Adipocyte (in vitro differentiated cells): ENCODE measurements around the gene SLCO3A1.
A peak's percentile ranks its signal among the peaks of the same experiment; 100 is the strongest.

ENCODE experiments used
- DNase-seq: peaks from one replicate; pipeline ENCODE4 v3.0.0-alpha.2; 2015; ENCODE audit warnings: low read depth
- H3K27me3 ChIP-seq: replicated peaks from 2 replicates; pipeline ENCODE4 v1.7.0; 2013; ENCODE audit warnings: mild to moderate bottlenecking, low read length, moderate library complexity; ENCODE audit not compliant: control insufficient read depth, insufficient read depth
- H3K36me3 ChIP-seq: 2 replicates; pipeline ENCODE4 v1.7.0; 2013; ENCODE audit warnings: low read length, mild to moderate bottlenecking, moderate library complexity; ENCODE audit not compliant: control insufficient read depth, insufficient read depth, severe bottlenecking
- H3K4me1 ChIP-seq: 2 replicates; pipeline ENCODE4 v1.7.0; 2013; ENCODE audit warnings: mild to moderate bottlenecking, low read length, moderate library complexity; ENCODE audit not compliant: control insufficient read depth, insufficient read depth
- H3K4me3 ChIP-seq: 2 replicates; pipeline ENCODE4 v1.7.0; 2013; ENCODE audit warnings: mild to moderate bottlenecking, low read length, moderate library complexity
- H3K9ac ChIP-seq: 2 replicates; pipeline ENCODE4 v1.7.0; 2013; ENCODE audit warnings: mild to moderate bottlenecking, low read length, moderate library complexity
- H3K9me3 ChIP-seq: 2 replicates; pipeline ENCODE4 v1.7.0; 2013; ENCODE audit warnings: mild to moderate bottlenecking, low read length, moderate library complexity; ENCODE audit not compliant: control insufficient read depth

Gene SLCO3A1

GRCh38 chr15:92028389-92028724 lies 174.8 kb downstream of the SLCO3A1 start:
- peak overlapping the region; percentile 44 for H3K9ac ChIP-seq
- H3K27me3 ChIP-seq = no peaks in the 10 kb centered on the region
- H3K9me3 ChIP-seq = no peaks in the 10 kb centered on the region
- no peaks in the 10 kb centered on the region for H3K36me3 ChIP-seq
- peak overlapping the region; percentile 13 for H3K4me3 ChIP-seq
- peaks cover 43% of the 10 kb centered on the region for H3K4me1 ChIP-seq
- no peak for DNase-seq

DNA sequence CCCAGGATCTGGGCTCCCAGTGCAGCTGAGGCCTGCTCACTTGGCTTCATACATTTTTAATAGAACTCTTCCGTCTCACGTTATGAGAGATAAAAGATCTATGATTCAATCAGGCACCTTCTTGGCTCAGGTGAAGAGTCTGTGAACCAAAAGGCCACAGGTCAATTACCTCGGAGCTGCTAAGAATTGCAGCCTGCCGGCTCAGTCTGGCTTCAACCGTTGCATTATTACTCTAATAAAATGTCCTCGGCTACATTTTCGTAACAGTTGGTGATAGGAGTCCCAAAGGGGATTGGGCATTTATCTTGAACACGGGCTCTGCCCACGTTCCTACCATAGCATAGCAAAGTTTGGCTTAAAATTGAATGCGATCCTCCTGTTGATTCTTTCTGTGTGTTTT lies 176.3 kb downstream of the SLCO3A1 start:
- Histone ChIP-seq H3K4me1 (peaks cover 33% of the 10 kb centered on the region), H3K9me3 (no peaks in the 10 kb centered on the region), H3K4me3 (no peak overlapping the region), H3K9ac (peak overlapping the region; percentile 60), H3K36me3 (no peaks in the 10 kb centered on the region), H3K27me3 (no peaks in the 10 kb centered on the region)
- DNase-seq = no peak

DNA sequence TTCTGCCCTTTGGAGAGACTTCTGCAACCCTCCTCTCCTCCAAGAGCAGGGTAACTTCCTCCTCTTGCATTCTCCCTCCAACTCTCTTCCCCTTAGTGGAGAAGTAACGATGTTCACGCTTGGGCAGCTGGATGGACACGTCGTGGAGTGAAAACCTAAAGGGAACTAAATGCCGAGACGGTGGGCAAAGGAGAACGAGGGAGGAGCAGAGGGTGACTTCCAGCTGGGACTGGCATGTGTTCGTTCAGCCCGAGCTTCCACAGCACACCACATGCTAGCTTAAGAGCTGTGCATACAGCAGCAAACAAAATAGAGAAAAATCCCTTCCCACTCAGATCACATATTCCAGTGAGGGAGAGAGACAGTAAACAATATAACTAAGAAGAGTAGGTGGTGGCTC lies 179.8 kb downstream of the SLCO3A1 start:
- Histone ChIP-seq H3K4me3 (no peak overlapping the region), H3K9me3 (no peaks in the 10 kb centered on the region), H3K36me3 (no peaks in the 10 kb centered on the region), H3K4me1 (peaks cover 28% of the 10 kb centered on the region), H3K9ac (no peak overlapping the region), H3K27me3 (no peaks in the 10 kb centered on the region)
- DNase-seq = peak; percentile 28

GRCh38 chr15:92033723-92034122 lies 180.2 kb downstream of the SLCO3A1 start:
- Histone ChIP-seq H3K9ac (no peak overlapping the region), H3K9me3 (peaks cover 2% of the 10 kb centered on the region), H3K27me3 (no peaks in the 10 kb centered on the region), H3K4me3 (no peak overlapping the region), H3K36me3 (no peaks in the 10 kb centered on the region), H3K4me1 (peaks cover 24% of the 10 kb centered on the region)
- peak; percentile 36 for DNase-seq

- no peaks in the 10 kb centered on the region for H3K36me3 ChIP-seq
- DNase-seq = no peak
- H3K4me1 ChIP-seq = peaks cover 19% of the 10 kb centered on the region
- H3K27me3 ChIP-seq = no peaks in the 10 kb centered on the region
- H3K9ac ChIP-seq = no peak overlapping the region
- no peak overlapping the region for H3K4me3 ChIP-seq
- peaks cover 3% of the 10 kb centered on the region for H3K9me3 ChIP-seq
Measured at GRCh38 chr15:92034227-92034626, 180.7 kb downstream of the SLCO3A1 start.

DNA sequence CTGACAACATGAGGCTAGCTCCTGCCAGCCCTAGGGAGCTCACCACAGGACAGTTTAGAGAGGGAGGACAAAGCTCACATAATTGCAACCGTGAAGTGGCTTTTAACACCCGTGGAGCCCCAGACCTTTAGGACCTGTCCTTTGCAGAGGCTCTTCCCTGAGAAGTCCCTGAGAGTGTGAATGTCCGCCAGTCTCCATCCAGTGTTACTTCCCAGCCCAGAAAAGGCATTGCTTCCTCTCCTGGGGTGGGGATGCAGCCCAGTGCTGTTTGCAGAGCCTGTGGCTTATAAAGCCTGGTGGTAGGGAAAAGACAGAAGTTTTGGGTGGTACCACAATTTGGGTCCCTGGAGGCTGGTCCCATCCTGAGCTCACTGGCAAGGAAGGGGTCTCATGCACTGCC lies 182.0 kb downstream of the SLCO3A1 start:
- no peak for DNase-seq
- Histone ChIP-seq H3K4me3 (no peak overlapping the region), H3K36me3 (no peaks in the 10 kb centered on the region), H3K27me3 (no peaks in the 10 kb centered on the region), H3K4me1 (peaks cover 6% of the 10 kb centered on the region), H3K9me3 (peaks cover 3% of the 10 kb centered on the region), H3K9ac (no peak overlapping the region)

GRCh38 chr15:92035961-92036360 lies 182.5 kb downstream of the SLCO3A1 start:
- Histone ChIP-seq H3K9me3 (peaks cover 3% of the 10 kb centered on the region), H3K4me3 (no peak overlapping the region), H3K36me3 (no peaks in the 10 kb centered on the region), H3K4me1 (peaks cover 5% of the 10 kb centered on the region), H3K9ac (no peak overlapping the region), H3K27me3 (no peaks in the 10 kb centered on the region)
- peak; percentile 75 for DNase-seq

DNA sequence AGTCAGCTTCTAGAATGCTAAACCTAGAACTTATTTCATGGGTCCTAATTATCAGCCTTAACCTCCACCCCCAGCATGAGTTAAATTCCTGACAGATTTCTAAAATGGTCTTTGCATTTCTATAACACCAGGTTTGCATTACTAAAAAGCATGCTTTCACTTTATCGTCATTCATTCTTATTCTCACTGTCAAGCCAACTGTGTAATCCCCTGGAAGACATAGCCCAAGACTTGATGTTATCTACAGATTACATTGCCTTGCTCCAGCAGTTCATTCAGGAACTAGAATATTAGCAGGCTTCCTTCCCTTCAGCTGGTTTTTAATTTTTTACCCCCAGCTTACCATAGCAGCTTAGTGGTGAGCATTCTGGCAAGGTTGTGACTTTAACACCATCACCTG lies 184.0 kb downstream of the SLCO3A1 start:
- DNase-seq = peak; percentile 54
- H3K9me3 ChIP-seq = peaks cover 3% of the 10 kb centered on the region
- no peak overlapping the region for H3K9ac ChIP-seq
- no peaks in the 10 kb centered on the region for H3K27me3 ChIP-seq
- H3K36me3 ChIP-seq = no peaks in the 10 kb centered on the region
- H3K4me1 ChIP-seq = peaks cover 5% of the 10 kb centered on the region
- H3K4me3 ChIP-seq = no peak overlapping the region

- Histone ChIP-seq H3K27me3 (no peaks in the 10 kb centered on the region), H3K9me3 (peaks cover 3% of the 10 kb centered on the region), H3K9ac (no peak overlapping the region), H3K4me1 (no peaks in the 10 kb centered on the region), H3K36me3 (no peaks in the 10 kb centered on the region), H3K4me3 (no peak overlapping the region)
- no peak for DNase-seq
Measured at GRCh38 chr15:92040350-92040749, 186.8 kb downstream of the SLCO3A1 start.

- Histone ChIP-seq H3K9ac (no peak overlapping the region), H3K36me3 (no peaks in the 10 kb centered on the region), H3K9me3 (peaks cover 3% of the 10 kb centered on the region), H3K27me3 (no peaks in the 10 kb centered on the region), H3K4me1 (no peaks in the 10 kb centered on the region), H3K4me3 (no peak overlapping the region)
- DNase-seq = no peak
Measured at GRCh38 chr15:92041371-92041770, 187.9 kb downstream of the SLCO3A1 start.

GRCh38 chr15:92043283-92043682 lies 189.8 kb downstream of the SLCO3A1 start:
- Histone ChIP-seq H3K4me1 (no peaks in the 10 kb centered on the region), H3K4me3 (no peak overlapping the region), H3K27me3 (no peaks in the 10 kb centered on the region), H3K36me3 (no peaks in the 10 kb centered on the region), H3K9me3 (peaks cover 3% of the 10 kb centered on the region), H3K9ac (no peak overlapping the region)
- no peak for DNase-seq

DNA sequence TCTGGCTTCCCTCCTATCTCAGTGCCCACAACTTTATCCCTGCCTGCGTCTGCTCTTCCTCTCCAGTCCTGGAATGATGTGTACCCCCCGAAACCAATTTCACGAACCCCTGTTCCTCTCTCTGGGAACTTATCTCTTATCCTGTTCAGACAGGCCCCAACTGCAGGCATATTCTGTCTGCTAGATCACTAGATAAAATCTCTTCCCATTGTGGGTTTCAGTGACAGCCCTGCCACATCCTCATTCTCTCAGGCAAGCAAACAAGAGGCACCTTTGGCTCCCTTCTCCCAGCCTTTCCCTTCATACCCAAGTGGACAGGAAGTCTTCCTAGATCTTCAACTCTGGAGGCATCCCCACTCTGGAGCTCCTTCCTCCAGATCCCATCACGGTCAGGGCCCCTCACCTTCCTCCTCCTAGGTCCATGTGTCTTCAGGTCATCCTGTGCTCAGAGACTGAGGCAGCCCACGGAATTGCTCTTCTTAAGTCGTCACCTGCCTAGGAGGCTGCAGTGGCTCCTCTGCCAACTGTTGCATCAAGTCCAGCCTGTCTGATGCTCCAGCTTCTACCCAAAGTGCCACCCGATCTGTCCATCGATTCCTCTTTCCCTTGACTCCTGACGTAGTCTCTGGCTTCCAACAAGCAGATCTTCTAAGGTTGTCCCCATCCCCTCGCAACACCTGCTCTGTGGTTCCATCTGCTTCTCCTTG lies 190.8 kb downstream of the SLCO3A1 start:
- H3K4me1 ChIP-seq = no peaks in the 10 kb centered on the region
- H3K36me3 ChIP-seq = no peaks in the 10 kb centered on the region
- H3K27me3 ChIP-seq = no peaks in the 10 kb centered on the region
- DNase-seq = no peak
- no peaks in the 10 kb centered on the region for H3K9me3 ChIP-seq
- no peak overlapping the region for H3K9ac ChIP-seq
- H3K4me3 ChIP-seq = no peak overlapping the region
